RWPE1 (cell line): ENCODE data around the gene MYL5.
A peak's percentile ranks its signal among the peaks of the same experiment; 100 is the strongest.
"Not testable (repeated sequence)": the region's sequence is repeated elsewhere in the genome, so short reads cannot be mapped to it uniquely, and the experiment has no call there.

Experiments
- CTCF ChIA-PET: fragments of 350-600 bp; sonication (Branson Sonifier 250); formaldehyde crosslinking; extraction: SDS; loops from one replicate; lab custom pipeline; 2021; lab: Yijun Ruan, JAX
- POLR2A ChIA-PET: fragments of 400-600 bp; formaldehyde crosslinking; extraction: SDS; loops from one replicate; lab custom pipeline; 2020; ENCODE audit warnings: antibody characterized with exemption; ENCODE audit not compliant: low non-redundant PET; lab: Yijun Ruan, JAX
- DNase-seq: peaks from one replicate; pipeline ENCODE4 v3.0.0; 2012; ENCODE audit warnings: low spot score
- H3K27ac ChIP-seq: fragments of 450-650 bp; 2 replicates; pipeline ENCODE4 v1.5.1; 2017
- TF ChIP-seq, protein P1 (sequence below): fragments of 450-650 bp; conservative IDR thresholded peaks from 2 replicates; pipeline ENCODE4 v1.5.1; 2017; ENCODE audit warnings: low read depth, mild to moderate bottlenecking

Gene MYL5

DNA sequence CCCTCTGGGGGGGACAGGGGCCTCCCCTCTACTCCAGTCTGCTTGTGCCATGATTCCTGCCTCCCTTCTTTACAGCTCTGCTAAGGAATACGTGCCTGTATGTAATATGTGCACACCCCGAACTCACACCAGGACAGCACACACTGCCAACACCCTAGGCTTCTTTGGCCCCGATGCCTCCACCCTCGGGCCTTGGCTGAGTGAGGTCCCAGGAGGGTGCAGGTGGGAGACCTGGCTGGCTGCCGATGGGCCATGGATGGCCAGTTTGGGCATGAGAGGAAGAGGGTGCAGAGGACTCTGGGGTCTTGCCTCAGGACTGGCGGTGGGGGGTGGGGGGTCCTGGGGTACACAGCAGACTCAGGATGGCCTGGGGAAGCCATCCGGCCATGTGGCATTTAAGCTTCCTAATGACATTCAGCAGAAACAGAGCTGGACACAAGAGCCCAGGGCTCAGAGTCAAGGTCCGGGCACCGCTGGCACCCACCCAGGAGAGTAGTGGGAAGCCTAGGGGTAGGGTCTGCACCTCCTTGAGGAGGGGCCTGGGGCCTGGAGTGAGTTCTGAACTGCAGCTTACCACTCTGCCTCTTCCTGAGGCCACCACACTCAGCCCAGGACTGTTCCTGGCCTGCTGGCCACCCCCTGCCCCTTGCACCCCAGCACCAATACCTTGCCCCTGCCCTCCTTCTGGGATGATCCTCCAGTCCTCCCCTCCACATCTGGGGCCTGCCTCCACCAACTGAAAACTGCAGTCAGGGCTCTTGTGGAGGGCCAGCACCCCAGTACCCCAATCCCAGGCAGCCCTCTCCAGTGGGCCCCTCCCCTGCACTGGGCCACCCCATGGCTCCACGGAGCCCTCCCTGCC lies 29.2 kb downstream of the MYL5 start:
- ChIA-PET CTCF (no interaction called here), POLR2A (no interaction called here)
- TF ChIP-seq, protein P1, sequence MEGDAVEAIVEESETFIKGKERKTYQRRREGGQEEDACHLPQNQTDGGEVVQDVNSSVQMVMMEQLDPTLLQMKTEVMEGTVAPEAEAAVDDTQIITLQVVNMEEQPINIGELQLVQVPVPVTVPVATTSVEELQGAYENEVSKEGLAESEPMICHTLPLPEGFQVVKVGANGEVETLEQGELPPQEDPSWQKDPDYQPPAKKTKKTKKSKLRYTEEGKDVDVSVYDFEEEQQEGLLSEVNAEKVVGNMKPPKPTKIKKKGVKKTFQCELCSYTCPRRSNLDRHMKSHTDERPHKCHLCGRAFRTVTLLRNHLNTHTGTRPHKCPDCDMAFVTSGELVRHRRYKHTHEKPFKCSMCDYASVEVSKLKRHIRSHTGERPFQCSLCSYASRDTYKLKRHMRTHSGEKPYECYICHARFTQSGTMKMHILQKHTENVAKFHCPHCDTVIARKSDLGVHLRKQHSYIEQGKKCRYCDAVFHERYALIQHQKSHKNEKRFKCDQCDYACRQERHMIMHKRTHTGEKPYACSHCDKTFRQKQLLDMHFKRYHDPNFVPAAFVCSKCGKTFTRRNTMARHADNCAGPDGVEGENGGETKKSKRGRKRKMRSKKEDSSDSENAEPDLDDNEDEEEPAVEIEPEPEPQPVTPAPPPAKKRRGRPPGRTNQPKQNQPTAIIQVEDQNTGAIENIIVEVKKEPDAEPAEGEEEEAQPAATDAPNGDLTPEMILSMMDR, result no peak
- no peak overlapping the region for H3K27ac ChIP-seq
- DNase-seq, result no peak

DNA sequence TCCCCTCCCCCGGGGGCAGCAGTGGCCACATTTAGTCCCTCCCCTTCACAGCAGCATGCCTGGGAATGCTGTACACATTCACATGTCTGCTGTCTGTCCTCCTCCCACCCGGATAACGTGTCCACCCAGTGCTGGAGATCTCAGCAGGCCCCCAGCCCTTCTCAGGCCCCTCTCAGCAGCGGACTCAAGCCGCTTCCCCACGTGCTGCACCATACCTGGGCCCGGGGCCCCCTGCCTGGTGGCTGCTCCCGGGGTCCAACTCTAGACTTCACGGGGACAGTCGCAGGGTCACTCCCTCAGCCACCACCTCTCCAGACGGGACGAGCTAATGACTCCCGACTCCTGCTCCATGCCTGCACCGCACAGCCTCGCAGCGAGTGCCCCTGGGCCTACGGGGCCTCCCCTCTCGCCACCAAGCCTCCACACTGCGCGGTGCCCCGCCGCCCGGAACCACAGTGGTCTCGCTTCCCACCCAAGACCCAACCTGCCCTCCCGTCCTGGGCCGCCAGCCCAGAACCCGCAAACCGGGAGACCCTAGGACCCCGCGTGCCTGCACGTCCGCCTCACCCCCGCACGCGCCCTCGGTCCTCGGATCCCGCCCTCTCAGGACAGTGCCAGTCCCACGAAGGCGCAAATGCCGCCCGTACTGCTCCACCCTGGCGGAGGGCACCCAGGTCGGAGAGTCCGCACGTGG lies 30.0 kb downstream of the MYL5 start:
- ChIA-PET CTCF (no interaction called here), POLR2A (no interaction called here)
- TF ChIP-seq, protein P1, result no peak

DNA sequence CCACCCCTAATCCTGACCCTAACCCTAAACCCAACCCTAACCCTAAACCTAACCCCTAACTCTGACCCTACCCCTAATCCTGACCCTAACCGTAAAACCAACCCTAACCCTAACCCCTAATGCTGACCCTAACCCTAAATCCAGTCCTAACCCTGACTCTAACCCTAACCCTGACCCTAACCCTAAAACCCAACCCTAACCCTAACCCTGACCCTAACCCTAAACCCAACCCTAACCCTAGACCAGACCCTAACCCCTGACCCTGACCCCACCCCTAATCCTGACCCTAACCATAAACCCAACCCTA lies 30.6 kb downstream of the MYL5 start:
- POLR2A ChIA-PET, result no interaction called here
- CTCF ChIA-PET, result no interaction called here
- TF ChIP-seq, protein P1, result no peak
- peak overlapping the region; percentile 77 for H3K27ac ChIP-seq
- DNase-seq, result no peak

More for the DNA sequence above, 30.0 kb downstream of the MYL5 start:
- DNase-seq, result no peak
- no peak overlapping the region for H3K27ac ChIP-seq

DNA sequence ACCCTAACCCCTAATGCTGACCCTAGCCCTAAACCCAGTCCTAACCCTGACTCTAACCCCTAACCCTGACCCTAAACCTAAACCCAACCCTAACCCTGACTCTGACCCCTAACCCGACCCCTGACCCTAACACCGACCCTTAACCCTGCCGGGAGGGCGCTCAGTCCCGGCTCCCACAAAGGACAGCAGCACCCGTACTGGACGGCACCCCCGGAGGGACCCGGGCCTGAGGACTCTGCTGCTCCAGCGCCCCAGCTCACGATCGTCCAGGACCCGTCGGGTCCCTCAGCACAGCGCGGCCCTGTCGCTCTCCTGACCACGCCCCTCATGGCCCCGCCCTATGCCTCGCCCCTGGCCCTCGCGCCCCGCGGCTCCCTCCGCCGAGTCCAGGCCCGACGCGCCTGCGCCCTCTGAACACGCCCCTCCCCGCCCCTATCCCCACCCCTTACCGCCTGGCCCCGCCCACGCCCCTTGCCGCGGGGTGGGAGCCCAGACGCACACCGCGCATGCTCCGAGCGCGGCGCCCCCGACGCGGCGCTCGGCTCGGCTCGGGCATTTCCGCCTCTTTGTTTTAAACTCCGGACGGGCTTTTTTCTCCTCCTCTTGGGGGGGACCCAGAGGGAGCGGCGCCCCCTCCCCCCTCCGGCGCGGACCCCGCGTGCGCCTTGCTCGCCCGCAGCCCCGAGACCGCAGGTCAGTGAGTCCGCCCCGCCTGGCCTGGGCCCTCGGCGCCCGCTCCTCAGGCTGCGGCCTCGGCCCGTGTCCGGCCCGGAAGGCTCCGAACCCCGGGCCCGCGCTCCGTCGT lies 31.1 kb downstream of the MYL5 start, which contains the start of gene PCGF3:
Gene PCGF3 (plus strand): TSS at position 555 of the 805 bp plus-strand sequence. CDS start 27,849 bp downstream, outside the sequence.
- H3K27ac ChIP-seq, result peak within 1 kb of the TSS; percentile 77
- TF ChIP-seq, protein P1, result no peak
- ChIA-PET POLR2A (no interaction called here), CTCF (no interaction called here)
- peak; percentile 97 for DNase-seq

DNA sequence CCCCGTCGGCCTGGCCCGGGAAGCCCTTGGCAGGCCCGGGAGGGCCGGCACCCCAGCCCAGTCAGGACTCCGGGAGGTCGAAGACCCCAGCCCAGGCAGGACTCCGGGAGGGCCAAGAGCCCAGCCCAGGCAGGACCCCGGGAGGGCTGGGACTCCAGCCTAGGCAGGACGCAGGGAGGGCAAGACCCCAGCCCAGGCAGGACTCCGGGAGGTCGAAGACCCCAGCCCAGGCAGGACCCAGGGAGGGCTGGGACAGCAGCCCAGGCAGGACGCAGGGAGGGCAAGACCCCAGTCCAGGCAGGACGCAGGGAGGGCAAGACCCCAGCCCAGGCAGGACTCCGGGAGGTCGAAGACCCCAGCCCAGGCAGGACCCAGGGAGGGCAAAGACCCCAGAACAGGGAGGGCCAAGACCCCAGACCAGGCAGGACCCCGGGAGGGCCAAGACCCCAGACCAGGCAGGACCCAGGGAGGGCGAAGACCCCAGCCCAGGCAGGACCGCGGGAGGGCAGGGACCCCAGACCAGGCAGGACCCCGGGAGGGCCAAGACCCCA lies 31.8 kb downstream of the MYL5 start:
- CTCF ChIA-PET, POLR2A ChIA-PET, DNase-seq: not testable (repeated sequence)
- peak overlapping the region; percentile 77 for H3K27ac ChIP-seq

DNA sequence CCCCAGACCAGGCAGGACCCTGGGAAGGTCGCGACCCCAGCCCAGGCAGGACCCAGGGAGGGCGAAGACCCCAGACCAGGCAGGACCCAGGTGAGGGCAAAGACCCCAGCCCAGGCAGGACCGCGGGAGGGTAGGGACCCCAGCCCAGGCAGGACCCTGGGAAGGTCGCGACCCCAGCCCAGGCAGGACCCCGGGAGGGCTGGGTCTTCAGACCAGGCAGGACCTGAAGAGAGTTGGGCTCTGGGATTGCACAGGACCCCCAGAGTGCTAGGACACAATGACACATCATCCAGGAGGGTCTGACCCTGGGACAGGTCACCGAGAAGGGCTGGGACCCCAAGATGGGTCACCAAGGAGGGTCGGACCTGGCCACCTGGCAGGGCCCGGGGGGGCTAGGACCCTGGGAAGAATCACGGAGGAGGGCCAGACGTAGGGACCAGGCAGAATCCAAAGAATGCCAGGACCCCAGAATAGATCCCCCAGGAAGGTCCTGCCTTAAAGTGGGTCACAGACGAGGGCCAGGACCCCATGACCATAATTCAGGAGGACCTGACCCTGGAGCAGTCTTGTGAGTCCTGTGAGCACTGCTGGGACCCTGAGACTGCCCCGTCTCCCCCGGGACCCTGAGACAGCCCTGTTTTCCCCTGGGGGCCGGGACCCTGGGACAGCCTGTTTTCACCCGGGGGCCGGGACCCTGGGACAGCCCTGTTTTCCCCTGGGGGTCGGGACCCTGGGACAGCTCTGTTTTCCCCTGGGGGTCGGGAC lies 32.7 kb downstream of the MYL5 start:
- TF ChIP-seq, protein P1, result no peak
- no peak for DNase-seq
- peak overlapping the region; percentile 29; the same call in 1 of the 2 replicates for H3K27ac ChIP-seq
- ChIA-PET CTCF (no interaction called here), POLR2A (no interaction called here)
